ENCODE measurements around the gene VSTM4.

DNA sequence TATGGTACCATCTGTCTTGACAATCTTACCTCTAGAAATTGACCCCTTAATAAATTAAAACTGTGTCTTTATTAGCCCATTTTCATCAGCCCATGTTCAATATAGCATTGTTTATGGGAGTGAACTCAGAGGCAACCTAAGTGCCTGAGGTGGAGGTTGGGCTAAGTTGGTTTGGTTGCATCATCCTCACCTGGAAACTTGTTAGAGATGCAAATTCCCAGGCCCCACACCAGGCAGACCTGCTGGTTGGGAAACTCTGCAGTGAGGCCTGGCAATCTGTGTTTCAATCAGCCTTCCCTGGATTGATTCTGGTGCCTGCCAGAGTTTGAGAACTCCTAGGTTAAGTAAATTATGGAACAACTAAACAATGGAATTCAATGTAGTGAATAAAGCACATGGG is 27.9 kb upstream of the VSTM4 start:
- no peak for TF ChIP-seq EZH2 (IDR thresholded peaks at IDR 0.05; ENCODE audit: insufficient read depth, poor library complexity, severe bottlenecking)
- no peak for TF ChIP-seq EZH2phosphoT487 (IDR thresholded peaks at IDR 0.05; ENCODE audit: insufficient read depth, low read depth)
